Stimulated activated CD8-positive, alpha-beta memory T cell treated with anti-CD3 and anti-CD28 coated beads, Interleukin-4, amount 100 ng/mL, for 48 hours (primary cell): ENCODE results near the gene ISCA2.
"Not testable (repeated sequence)": the region's sequence is repeated elsewhere in the genome, so short reads cannot be mapped to it uniquely, and the experiment has no call there.

Source experiments
- DNase-seq: peaks from one replicate; pipeline ENCODE4 v3.0.0-alpha.2; 2020

Gene ISCA2

DNA sequence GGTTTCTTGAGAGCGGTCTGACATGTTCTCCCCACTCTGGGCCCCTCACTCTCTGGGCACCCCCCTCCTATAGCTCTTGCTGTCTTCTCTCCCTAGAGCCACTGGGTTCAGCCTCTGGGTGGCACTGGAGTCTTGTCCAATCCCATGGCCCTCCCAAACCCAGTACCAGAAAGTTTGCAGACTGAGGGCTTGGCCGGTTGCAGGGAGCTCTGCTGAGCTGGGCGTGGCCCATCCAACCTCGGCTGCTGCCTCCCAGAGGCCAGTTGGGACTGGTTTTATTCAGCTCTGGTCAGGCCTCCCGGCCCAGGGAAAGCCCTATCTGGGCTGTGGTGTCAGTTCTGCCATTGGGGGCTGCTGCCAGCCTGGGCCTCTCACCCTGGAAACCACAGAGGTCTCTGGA lies 37.9 kb downstream of the ISCA2 start:
- DNase-seq = no peak

DNA sequence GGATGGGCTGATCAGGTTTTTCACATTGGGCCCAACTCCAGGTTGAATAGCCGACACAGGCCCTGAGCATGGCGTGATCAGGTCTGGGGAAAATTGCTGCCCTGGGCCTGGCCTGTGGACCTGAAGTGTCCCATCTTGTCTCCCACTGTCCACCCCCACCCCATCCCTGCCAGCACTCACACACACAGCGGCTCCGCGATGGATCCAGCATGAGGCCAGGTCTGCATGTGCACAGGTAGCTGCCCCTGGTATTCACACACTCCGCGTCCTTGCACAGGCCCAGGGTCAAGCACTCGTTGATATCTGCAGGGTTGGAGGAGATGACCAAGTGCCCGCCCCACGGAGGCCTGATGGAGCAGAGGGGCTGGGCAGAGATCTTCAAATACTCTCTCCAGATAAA lies 38.7 kb downstream of the ISCA2 start:
- DNase-seq = no peak

DNA sequence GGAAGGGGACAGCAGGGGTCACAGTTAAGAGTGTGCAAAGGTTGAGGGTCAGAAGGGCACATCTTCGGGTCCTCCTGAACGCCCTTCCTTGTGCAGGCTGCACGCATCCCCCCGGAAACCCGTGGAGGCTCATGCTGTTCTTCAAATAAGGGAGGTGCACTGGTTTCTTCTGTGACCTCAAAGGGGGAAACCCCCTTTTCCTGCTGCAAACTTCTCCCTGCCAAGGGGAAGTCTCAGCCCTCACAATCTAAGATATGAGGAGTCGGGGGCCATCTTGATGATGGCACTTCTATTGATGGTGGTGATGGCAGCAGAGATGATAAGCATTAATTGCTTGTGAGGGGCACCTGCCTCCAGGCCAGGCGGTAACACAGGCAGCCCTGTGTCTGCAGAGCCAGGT lies 40.0 kb downstream of the ISCA2 start:
- DNase-seq = no peak

DNA sequence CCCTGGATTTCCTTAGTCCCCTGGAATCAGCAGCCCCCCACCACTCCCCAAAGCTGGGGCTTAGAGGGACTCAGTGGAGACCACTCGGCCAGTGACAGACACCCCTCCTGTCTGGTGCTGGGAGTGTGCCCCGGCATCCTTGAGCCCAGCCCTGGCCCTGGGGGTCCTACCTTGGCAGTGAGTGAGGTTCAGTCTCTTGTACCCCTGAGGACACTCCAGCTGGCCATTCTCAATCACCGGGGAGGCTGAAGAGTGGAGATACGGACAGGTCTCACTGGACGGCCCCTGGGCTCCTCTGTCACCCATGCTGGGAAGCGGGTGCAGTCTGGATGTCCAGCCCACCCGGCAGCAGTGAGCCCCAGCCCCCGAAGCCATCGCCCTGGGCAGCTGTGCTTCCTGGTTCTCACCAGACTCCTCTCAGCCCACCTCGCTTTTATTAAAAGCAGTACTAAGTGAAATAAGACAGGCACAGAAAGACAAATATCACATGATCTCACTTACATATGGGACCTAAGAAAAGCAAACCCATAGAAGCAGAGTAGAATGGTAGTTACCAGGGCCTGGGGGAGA lies 42.3 kb downstream of the ISCA2 start:
- no peak for DNase-seq

DNA sequence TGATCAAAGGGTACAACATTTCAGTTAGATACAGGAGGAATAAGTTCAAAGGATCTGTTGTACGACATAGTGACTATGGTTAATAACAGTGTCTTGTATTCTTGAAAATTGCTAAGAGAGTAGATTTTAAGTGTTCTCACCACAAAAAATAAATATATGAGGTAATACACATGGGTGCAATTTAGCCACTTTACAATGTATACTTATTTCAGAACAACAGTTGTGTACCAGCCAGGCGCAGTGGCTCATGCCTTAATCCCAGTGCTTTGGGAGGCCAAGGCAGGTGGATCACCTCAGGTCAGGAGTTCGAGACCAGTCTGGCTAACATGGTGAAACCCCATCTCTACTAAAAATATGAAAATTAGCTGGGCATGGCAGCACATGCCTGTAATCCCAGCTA lies 42.8 kb downstream of the ISCA2 start:
- not testable (repeated sequence) for DNase-seq

DNA sequence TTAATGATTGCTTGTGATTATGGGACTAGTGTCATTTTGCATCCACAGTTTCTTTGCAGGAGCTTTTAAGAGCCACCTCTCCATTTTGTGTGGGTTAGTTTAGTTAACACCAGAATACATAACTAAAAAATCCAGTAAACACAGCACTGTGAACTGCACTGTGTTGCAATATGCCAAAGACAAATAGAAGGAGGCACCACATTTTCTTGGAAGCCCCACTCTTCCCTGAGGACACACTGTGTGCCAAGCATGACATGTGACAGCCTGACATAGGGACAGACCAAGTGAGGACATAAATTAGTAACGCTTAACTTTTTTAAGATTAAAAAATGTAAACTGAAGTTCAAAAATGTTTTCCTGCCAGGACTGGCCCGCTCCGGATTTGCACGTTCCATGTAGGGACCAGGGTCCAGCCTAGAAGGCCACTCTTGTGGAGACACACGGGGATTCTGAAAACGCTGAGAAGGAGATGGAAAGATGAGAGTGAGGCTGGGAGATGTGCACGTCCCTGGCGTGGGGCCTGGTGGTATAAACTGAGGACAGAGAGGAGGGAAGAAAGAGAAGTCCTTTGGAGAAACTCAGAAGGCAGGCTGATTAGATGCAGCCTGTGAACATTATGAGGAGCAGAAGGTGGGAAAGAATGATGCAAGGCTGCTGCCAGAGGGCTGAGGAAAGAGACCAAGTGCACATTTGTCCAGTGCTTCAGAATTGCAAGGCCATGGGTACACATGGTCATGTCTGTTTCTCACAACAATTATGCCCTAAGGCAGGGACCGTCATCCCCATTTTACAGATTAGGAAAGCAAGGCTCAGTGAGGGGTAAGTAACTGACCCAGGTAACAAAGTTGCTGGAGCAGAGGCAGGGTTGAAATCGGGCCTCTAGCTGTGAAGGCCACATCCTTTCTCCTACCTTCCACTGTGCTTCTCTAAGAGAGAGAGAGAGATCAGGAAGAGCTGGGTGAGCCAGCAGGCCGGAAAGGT lies 45.1 kb downstream of the ISCA2 start:
- DNase-seq = no peak

DNA sequence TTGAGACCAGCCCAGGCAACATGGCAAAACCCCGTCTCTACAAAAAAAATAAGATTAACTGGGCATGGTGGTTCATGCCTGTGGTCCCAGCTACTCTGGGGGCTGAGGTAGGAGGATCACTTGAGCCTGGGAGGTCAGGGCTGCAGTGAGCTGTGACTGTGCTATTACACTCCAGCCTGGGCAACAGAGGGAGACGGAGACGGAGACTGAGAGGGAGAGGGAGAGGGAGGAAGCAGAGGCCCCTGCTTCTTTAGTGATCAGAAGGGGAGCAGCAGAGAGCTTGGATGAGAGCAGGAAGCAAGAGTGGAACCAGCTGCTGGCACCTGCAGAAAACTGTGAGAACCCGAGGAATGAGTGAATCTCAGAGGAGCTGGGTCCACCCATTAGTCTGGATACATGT lies 45.9 kb downstream of the ISCA2 start:
- no peak for DNase-seq

DNA sequence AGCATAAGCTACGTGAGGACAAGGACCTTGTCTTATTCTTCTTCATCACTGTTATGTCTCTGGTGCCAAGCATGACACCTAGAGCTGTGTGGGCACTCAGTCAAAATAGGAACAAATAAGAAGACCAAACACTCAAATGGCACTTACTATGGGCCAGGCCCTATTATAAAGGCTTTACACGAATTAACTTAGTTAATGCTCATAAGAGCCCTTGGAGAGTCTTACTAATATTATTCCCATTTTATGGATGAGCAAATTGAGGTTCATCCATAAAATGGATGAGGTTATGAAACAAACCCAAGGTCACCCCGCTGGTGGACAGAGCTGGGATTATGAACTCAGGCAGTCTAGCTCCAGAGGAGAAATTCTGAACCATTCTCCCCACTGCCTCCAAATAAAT lies 47.7 kb downstream of the ISCA2 start:
- DNase-seq = no peak

DNA sequence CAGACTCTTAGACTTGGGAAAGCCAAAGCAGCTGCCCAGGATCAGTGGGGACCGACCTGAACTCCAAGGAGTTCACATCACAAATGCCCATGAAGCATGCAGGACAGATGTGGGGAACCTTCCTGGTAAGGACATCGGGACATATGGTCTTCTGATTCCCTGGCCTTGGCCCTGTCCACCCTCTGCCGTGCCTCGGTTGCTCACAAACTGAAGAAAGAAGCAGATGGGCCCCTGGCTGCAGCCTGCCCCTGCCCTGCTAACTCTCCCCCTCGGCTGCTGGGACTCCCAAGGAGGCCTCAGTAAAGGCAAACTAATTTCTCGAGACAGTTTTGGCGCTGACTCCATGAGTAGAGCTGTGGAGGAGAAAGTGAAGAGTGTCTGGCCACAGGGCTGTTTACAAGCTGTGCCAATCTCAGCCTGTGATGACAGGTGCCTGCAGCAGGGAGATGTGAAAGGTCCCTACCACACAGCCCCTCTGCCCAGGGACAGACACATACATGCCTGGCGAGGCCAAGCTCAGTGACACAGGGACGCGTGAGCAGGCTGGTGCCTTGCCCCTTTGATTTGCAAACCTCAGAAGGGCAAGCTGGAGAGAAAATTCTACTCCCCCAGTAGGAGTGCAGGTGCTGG lies 48.6 kb downstream of the ISCA2 start:
- no peak for DNase-seq

DNA sequence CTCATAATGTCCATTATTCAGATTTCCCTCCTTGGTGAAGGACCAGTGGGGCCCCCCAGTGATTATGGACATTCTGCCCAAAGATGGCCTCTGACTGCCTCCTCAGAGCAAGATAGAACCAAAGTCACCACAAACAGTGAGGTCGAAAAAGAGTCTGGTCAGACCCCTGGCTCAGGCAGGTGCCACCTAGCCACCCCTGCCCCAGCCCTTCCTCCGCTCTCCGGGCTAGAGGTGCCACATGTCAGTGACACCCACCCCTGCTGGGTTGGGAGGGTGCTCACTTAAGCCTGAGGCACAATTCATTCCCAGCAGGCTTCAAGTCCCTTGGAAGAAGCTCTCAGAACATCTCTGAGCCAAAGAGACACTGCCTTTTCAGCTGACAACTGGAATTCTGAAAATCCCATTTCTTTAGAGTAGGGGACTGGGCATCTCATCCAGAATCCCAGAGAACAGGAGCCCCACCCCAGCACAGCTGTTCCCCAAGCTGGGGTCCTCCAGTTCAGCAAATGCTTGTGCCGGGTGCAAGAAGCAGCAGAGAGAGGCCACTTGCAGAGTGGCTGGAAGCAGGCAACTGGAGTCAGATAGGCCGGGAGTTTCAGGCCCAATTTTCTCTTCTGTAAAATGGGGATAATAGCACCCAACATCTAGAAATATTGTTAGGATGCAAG lies 50.3 kb downstream of the ISCA2 start:
- no peak for DNase-seq

DNA sequence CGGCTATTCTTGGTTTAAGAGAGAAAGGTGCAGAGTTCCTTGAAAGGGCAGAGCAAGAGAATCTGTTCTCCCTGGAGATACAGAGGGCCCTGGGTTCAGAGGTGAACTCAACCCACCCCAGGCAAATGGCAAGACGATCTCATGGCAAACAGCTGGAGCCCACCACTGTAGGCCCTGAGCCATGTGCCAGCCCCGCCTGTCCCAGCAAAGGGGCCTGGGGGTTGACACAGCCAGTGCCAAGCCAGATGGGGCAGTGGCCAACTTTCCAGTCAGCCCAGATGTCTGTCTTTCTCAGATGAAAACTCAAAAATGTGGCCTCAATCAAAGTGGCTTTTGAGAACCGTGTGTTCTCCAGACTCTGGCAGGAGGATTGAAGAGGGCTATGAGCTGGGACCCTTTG lies 51.8 kb downstream of the ISCA2 start:
- no peak for DNase-seq

DNA sequence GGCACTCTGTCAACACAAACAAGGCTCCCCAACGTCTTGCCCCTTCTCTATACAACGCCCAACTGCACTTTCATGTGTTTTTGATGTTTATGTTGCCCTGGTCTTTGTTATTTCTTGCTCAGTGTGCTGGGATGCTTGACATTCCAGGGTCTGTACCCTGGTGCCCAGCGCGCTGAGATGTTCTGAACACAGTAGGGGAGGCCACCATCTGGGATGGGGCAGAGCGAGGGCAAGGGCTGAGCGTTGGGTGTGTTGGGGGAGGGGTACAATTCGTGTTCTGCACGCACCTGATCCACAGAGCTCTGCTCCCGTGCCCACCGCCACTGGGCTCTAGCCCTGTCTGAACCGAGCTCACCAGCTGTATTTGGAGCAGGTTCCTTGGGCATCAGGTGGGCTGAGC lies 52.9 kb downstream of the ISCA2 start:
- no peak for DNase-seq
